ENCODE data around the gene CHRNB1.

The CHRNB1 gene

GRCh38 chr17:7437950-7438614, 6.8 kb upstream of the CHRNB1 start:
- peak; percentile 52 for DNase-seq (ENCODE audit: low spot score)

GRCh38 chr17:7438656-7439460, 6.0 kb upstream of the CHRNB1 start:
- no peak for DNase-seq (ENCODE audit: low spot score)

GRCh38 chr17:7439462-7440112, 5.3 kb upstream of the CHRNB1 start, which contains the start of gene FGF11:
Gene FGF11, plus strand, starts transcription at chr17:7439512. Its CDS starts 109 bp downstream, at chr17:7439621.
- DNase-seq (ENCODE audit: low spot score), result peak; percentile 18

GRCh38 chr17:7440113-7440833, 4.6 kb upstream of the CHRNB1 start:
- peak; percentile 70 for DNase-seq (ENCODE audit: low spot score)

GRCh38 chr17:7440834-7441195, 4.0 kb upstream of the CHRNB1 start:
- DNase-seq (ENCODE audit: low spot score), result peak; percentile 68

GRCh38 chr17:7441266-7441665, 3.6 kb upstream of the CHRNB1 start:
- DNase-seq (ENCODE audit: low spot score), result no peak

- DNase-seq (ENCODE audit: low spot score), result no peak
These were observed 2.7 kb upstream of the CHRNB1 start for GRCh38 chr17:7442142-7442541.

GRCh38 chr17:7443499-7444485, 1.1 kb upstream of the CHRNB1 start:
- DNase-seq (ENCODE audit: low spot score), result peak; percentile 45

- peak; percentile 68 for DNase-seq (ENCODE audit: low spot score)
These were observed 733 bp downstream of the CHRNB1 start for GRCh38 chr17:7445619-7445968.

- DNase-seq (ENCODE audit: low spot score), result no peak
These were observed 3.6 kb downstream of the CHRNB1 start for GRCh38 chr17:7448461-7448860.

- DNase-seq (ENCODE audit: low spot score), result no peak
These were observed 15.2 kb downstream of the CHRNB1 start for GRCh38 chr17:7459961-7460545.

- no peak for DNase-seq (ENCODE audit: low spot score)
These were observed 16.2 kb downstream of the CHRNB1 start for GRCh38 chr17:7460850-7461660.

GRCh38 chr17:7462474-7463371, 17.9 kb downstream of the CHRNB1 start:
- no peak for DNase-seq (ENCODE audit: low spot score)

GRCh38 chr17:7463372-7463846, 18.5 kb downstream of the CHRNB1 start:
- no peak for DNase-seq (ENCODE audit: low spot score)

GRCh38 chr17:7464081-7464480, 19.2 kb downstream of the CHRNB1 start:
- no peak for DNase-seq (ENCODE audit: low spot score)

- DNase-seq (ENCODE audit: low spot score), result no peak
These were observed 20.9 kb downstream of the CHRNB1 start for GRCh38 chr17:7465597-7466275.

- DNase-seq (ENCODE audit: low spot score), result no peak
These were observed 21.4 kb downstream of the CHRNB1 start for GRCh38 chr17:7466318-7466638.

- DNase-seq (ENCODE audit: low spot score), result peak; percentile 64
These were observed 21.9 kb downstream of the CHRNB1 start for GRCh38 chr17:7466639-7467341.

All from kidney tubule cell (primary cell).